Mucosa of descending colon (tissue), 3 donors: ENCODE measurements around the gene OR52E8. TPM values are rescaled to one million over a fixed set of nuclear protein-coding genes. Genes with fewer than 3 reads are reported as not detected.

ENCODE experiments used
- ATAC-seq: fragments of 200-7000 bp; cut with Tn5 transposase; one replicate; pipeline ENCODE4 v1.9.1; 2020; ENCODE audit warnings: mild to moderate bottlenecking, moderate library complexity
- DNase-seq, 3 donors: peaks; one replicate each; pipeline ENCODE4 v3.0.0-alpha.2; 2020
- H3K36me3 ChIP-seq: fragments of 200-600 bp; one replicate; pipeline ENCODE4 v1.8.0; 2021; ENCODE audit warnings: low read depth, mild to moderate bottlenecking
- H3K4me1 ChIP-seq: fragments of 200-600 bp; one replicate; pipeline ENCODE4 v1.8.0; 2021; ENCODE audit warnings: low read depth, mild to moderate bottlenecking
- H3K4me3 ChIP-seq: fragments of 200-600 bp; one replicate; pipeline ENCODE4 v1.8.0; 2021; ENCODE audit warnings: mild to moderate bottlenecking
- H3K9me3 ChIP-seq: fragments of 200-600 bp; one replicate; pipeline ENCODE4 v1.8.0; 2021; ENCODE audit warnings: mild to moderate bottlenecking
- intact Hi-C, 2 donors: fragments of 100-400 bp; cut with DNase I in 1 of 2; cut with micrococcal nuclease in 1 of 2; formaldehyde crosslinking; loops; one replicate each; pipeline versions ENCODE4 v1.11.0 to v1.11.1; 2022; cut with DNase I, micrococcal nuclease
- total RNA-seq, 3 donors: library from RNA; stranded (reverse); fragmentation: NEBNext Ultra II Directional in 2 of 3; extraction: Animal tissue kit (Norgen Biotek cat#: 25700) in 2 of 3; gene quantifications; one replicate each; pipeline versions ENCODE4 v1.2.1 to v1.2.4, GENCODE V29; 2021 to 2023
- TF ChIP-seq, protein P1 (sequence below): fragments of 200-600 bp; IDR thresholded peaks from one replicate; pipeline ENCODE4 v1.8.0; 2022; ENCODE audit warnings: antibody characterized with exemption, mild to moderate bottlenecking
- donor health status: DM: no; HTN: no; CAD: no; lungs with moderate emphysema.
- donor health status: DM: no; HTN: no; CAD: no.
- donor health status: DM: no; HTN: yes; CAD: no.

OR52E8 gene
- total RNA-seq, 3 donors from 2014 or later: not detected

- H3K9me3 ChIP-seq: no peaks in the 10 kb centered on the region
- intact Hi-C loops: no loop called here
- TF ChIP-seq, protein P1, sequence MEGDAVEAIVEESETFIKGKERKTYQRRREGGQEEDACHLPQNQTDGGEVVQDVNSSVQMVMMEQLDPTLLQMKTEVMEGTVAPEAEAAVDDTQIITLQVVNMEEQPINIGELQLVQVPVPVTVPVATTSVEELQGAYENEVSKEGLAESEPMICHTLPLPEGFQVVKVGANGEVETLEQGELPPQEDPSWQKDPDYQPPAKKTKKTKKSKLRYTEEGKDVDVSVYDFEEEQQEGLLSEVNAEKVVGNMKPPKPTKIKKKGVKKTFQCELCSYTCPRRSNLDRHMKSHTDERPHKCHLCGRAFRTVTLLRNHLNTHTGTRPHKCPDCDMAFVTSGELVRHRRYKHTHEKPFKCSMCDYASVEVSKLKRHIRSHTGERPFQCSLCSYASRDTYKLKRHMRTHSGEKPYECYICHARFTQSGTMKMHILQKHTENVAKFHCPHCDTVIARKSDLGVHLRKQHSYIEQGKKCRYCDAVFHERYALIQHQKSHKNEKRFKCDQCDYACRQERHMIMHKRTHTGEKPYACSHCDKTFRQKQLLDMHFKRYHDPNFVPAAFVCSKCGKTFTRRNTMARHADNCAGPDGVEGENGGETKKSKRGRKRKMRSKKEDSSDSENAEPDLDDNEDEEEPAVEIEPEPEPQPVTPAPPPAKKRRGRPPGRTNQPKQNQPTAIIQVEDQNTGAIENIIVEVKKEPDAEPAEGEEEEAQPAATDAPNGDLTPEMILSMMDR: no peak
- no peaks in the 10 kb centered on the region for H3K36me3 ChIP-seq
- H3K4me3 ChIP-seq: no peak overlapping the region
- no peak for ATAC-seq
- no peaks in the 10 kb centered on the region for H3K4me1 ChIP-seq
- DNase-seq: no peak
These were observed 29.7 kb upstream of the OR52E8 start for GRCh38 chr11:5887172-5887571.

GRCh38 chr11:5881756-5882155 lies 24.3 kb upstream of the OR52E8 start:
- DNase-seq: no peak

DNA sequence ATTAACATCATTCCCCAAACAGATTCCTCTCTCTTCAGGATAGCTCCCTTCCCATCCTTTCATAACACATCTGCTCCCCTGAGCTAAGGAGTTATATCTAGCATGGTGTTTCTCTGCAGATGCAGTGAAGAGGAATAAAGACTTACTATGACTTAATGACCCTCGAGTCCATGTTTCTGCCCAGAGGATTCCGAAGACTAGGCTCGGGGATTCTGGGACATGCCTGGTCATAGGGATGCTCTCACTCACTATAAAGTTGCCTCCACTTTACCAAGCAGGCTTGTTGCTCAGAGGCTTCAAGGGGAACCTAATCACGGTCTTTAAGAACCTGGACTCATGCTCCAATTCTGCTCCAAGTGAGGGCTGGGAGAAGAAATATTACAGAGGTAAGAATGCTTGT lies 22.8 kb upstream of the OR52E8 start, which contains the start of gene OR52E4:
Gene OR52E4 (plus strand): TSS at position 301 of the 400 bp plus-strand sequence. CDS start 3,664 bp downstream, outside the sequence.
- TF ChIP-seq, protein P1: no peak
- no peak within 1 kb of the TSS for H3K4me3 ChIP-seq

More at GRCh38 chr11:5881756-5882155, 24.3 kb upstream of the OR52E8 start:
- Histone ChIP-seq H3K4me1 (no peaks in the 10 kb centered on the region), H3K4me3 (no peak overlapping the region), H3K36me3 (no peaks in the 10 kb centered on the region), H3K9me3 (no peaks in the 10 kb centered on the region)
- intact Hi-C loops: no loop called here
- TF ChIP-seq, protein P1: no peak
- no peak for ATAC-seq

GRCh38 chr11:5878564-5878963 lies 21.1 kb upstream of the OR52E8 start:
- no peaks in the 10 kb centered on the region for H3K4me1 ChIP-seq
- no peaks in the 10 kb centered on the region for H3K36me3 ChIP-seq
- DNase-seq (no peak), ATAC-seq (no peak)
- no peaks in the 10 kb centered on the region for H3K9me3 ChIP-seq
- intact Hi-C loops: no loop called here
- no peak overlapping the region for H3K4me3 ChIP-seq
- TF ChIP-seq, protein P1: no peak

More for the DNA sequence above, 22.8 kb upstream of the OR52E8 start, which contains the start of gene OR52E4:
- intact Hi-C loops: no loop called here
- ATAC-seq (no peak), DNase-seq (no peak)
- Histone ChIP-seq H3K36me3 (no peaks in the 10 kb centered on the region), H3K4me1 (no peaks in the 10 kb centered on the region), H3K9me3 (no peaks in the 10 kb centered on the region)

DNA sequence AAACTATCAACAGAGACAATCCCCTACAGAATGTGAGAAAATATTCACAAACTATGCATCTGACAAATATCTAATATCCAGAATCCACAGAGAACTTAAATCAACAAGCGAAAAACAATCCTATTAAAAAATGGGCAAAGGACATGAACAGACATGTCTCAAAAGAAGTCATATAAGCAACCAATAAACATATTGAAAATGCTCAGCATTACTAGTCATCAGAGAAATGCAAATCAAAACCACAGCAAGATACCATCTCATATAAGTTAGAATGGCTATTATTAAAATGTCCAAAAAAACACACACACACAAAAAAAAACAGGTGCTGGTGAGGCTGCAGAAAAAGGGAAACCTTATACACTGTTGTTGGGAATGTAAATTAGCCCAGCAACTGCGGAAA lies 8.3 kb upstream of the OR52E8 start:
- DNase-seq (no peak), ATAC-seq (no peak)
- Histone ChIP-seq H3K4me3 (no peak overlapping the region), H3K9me3 (no peaks in the 10 kb centered on the region), H3K36me3 (no peaks in the 10 kb centered on the region), H3K4me1 (no peaks in the 10 kb centered on the region)
- intact Hi-C loops: no loop called here
- TF ChIP-seq, protein P1: no peak

- Histone ChIP-seq H3K4me1 (no peaks in the 10 kb centered on the region), H3K36me3 (no peaks in the 10 kb centered on the region), H3K9me3 (no peaks in the 10 kb centered on the region), H3K4me3 (no peak overlapping the region)
- DNase-seq (no peak), ATAC-seq (no peak)
- intact Hi-C loops: no loop called here
- TF ChIP-seq, protein P1: no peak
These were observed 6.5 kb downstream of the OR52E8 start for GRCh38 chr11:5851002-5851401.
